GM18867 (cell line): ENCODE results near the gene GAREM2.

ENCODE experiments used
- ATAC-seq: cut with Tn5 transposase; IDR thresholded peaks from one replicate; pipeline ENCODE4 v1.9.1; 2021; ENCODE audit warnings: mild to moderate bottlenecking, moderate library complexity; ENCODE audit not compliant: unreplicated experiment

The GAREM2 gene

GRCh38 chr2:26169226-26169625, 3.7 kb upstream of the GAREM2 start:
- ATAC-seq: no peak

GRCh38 chr2:26169681-26170414, 3.0 kb upstream of the GAREM2 start:
- ATAC-seq: no peak

- no peak for ATAC-seq
These were observed 2.1 kb upstream of the GAREM2 start for GRCh38 chr2:26170795-26171194.

- ATAC-seq: no peak
These were observed 558 bp upstream of the GAREM2 start for GRCh38 chr2:26172189-26172870.

GRCh38 chr2:26173776-26174482, 1.0 kb downstream of the GAREM2 start:
- ATAC-seq: no peak

GRCh38 chr2:26174691-26175465, 2.0 kb downstream of the GAREM2 start:
- no peak for ATAC-seq

GRCh38 chr2:26175466-26176278, 2.8 kb downstream of the GAREM2 start:
- no peak for ATAC-seq

GRCh38 chr2:26176279-26176615, 3.4 kb downstream of the GAREM2 start:
- ATAC-seq: no peak

- no peak for ATAC-seq
These were observed 4.2 kb downstream of the GAREM2 start for GRCh38 chr2:26177122-26177521.

GRCh38 chr2:26178246-26178645, 5.4 kb downstream of the GAREM2 start:
- ATAC-seq: no peak

GRCh38 chr2:26178746-26179436, 6.0 kb downstream of the GAREM2 start:
- ATAC-seq: no peak

GRCh38 chr2:26179446-26179913, 6.6 kb downstream of the GAREM2 start:
- no peak for ATAC-seq

- no peak for ATAC-seq
These were observed 9.6 kb downstream of the GAREM2 start for GRCh38 chr2:26182441-26182840.

- no peak for ATAC-seq
These were observed 10.2 kb downstream of the GAREM2 start for GRCh38 chr2:26182887-26183630.

GRCh38 chr2:26184121-26184520, 11.2 kb downstream of the GAREM2 start:
- no peak for ATAC-seq

GRCh38 chr2:26184555-26185303, 11.8 kb downstream of the GAREM2 start:
- peak; percentile 75 for ATAC-seq

- no peak for ATAC-seq
These were observed 12.5 kb downstream of the GAREM2 start for GRCh38 chr2:26185304-26185928.
